ENCODE measurements around the gene HMGCL. TPM values are rescaled to one million over a fixed set of nuclear protein-coding genes. Genes with fewer than 3 reads are reported as not detected.

The HMGCL gene
- polyA plus RNA-seq, 1 donor (not counting 4 experiments of a cell fraction or from before 2014, with no cell fraction given): 24.1 TPM

GRCh38 chr1:23759277-23759676 lies 66.0 kb downstream of the HMGCL start:
- dilution Hi-C loops (cut with MboI; ENCODE audit: extremely low pct_ligation_motif_present, low sequenced_read_pairs): no loop called here
- no peak overlapping the region for H3K9ac ChIP-seq (ENCODE audit: control insufficient read depth, extremely low read depth, insufficient read depth, low read length)
- H3K4me1 ChIP-seq (ENCODE audit: control insufficient read depth, extremely low read depth, insufficient read depth, low read length): no peaks in the 10 kb centered on the region
- FAIRE-seq (no peak), DNase-seq (ENCODE audit: low read depth, low spot score) (no peak)
- TF ChIP-seq, protein P1, sequence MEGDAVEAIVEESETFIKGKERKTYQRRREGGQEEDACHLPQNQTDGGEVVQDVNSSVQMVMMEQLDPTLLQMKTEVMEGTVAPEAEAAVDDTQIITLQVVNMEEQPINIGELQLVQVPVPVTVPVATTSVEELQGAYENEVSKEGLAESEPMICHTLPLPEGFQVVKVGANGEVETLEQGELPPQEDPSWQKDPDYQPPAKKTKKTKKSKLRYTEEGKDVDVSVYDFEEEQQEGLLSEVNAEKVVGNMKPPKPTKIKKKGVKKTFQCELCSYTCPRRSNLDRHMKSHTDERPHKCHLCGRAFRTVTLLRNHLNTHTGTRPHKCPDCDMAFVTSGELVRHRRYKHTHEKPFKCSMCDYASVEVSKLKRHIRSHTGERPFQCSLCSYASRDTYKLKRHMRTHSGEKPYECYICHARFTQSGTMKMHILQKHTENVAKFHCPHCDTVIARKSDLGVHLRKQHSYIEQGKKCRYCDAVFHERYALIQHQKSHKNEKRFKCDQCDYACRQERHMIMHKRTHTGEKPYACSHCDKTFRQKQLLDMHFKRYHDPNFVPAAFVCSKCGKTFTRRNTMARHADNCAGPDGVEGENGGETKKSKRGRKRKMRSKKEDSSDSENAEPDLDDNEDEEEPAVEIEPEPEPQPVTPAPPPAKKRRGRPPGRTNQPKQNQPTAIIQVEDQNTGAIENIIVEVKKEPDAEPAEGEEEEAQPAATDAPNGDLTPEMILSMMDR (optimal IDR thresholded peaks at IDR 0.05 in 1 of 3, IDR thresholded peaks at IDR 0.05 in 1 of 3, conservative IDR thresholded peaks at IDR 0.05 in 1 of 3; ENCODE audit: extremely low read depth in 1 of 3, insufficient read depth in 2 of 3, low read length in 3 of 3): no peak
- TF ChIP-seq EZH2 (IDR thresholded peaks at IDR 0.05; ENCODE audit: low read length): no peak
- no peaks in the 10 kb centered on the region for H3K27me3 ChIP-seq (ENCODE audit: control insufficient read depth, extremely low read depth, insufficient read depth, low read length)
- H3K4me3 ChIP-seq (ENCODE audit: control insufficient read depth in 2 of 3, extremely low read depth in 1 of 3, insufficient read depth in 2 of 3, low read depth in 1 of 3, low read length in 3 of 3): no peak overlapping the region
- no peaks in the 10 kb centered on the region for H3K9me1 ChIP-seq (ENCODE audit: control insufficient read depth, extremely low read depth, insufficient read depth, low read length)
- H3K9me3 ChIP-seq (ENCODE audit: control insufficient read depth, low read depth, low read length): no peaks in the 10 kb centered on the region
- H4K20me1 ChIP-seq (ENCODE audit: control insufficient read depth, extremely low read depth, insufficient read depth, low read length): no peaks in the 10 kb centered on the region
- no peak overlapping the region for H2AFZ ChIP-seq (ENCODE audit: control insufficient read depth, low read length)
- no peak overlapping the region for H3K27ac ChIP-seq (ENCODE audit: control insufficient read depth, insufficient read depth, low read length)
- H3K4me2 ChIP-seq (ENCODE audit: control insufficient read depth, extremely low read depth, insufficient read depth, low read depth, low read length): no peak overlapping the region
- peaks cover 34 to 39% of the 10 kb centered on the region in 2 experiments for H3K36me3 ChIP-seq (ENCODE audit: control insufficient read depth in 2 of 2, extremely low read depth in 1 of 2, insufficient read depth in 2 of 2, low read length in 2 of 2)
- peaks cover 1% of the 10 kb centered on the region for H3K79me2 ChIP-seq (ENCODE audit: control insufficient read depth, insufficient read depth, low read length)

- no peak overlapping the region for H3K4me2 ChIP-seq (ENCODE audit: control insufficient read depth, extremely low read depth, insufficient read depth, low read depth, low read length)
- no peak overlapping the region for H3K27ac ChIP-seq (ENCODE audit: control insufficient read depth, insufficient read depth, low read length)
- H4K20me1 ChIP-seq (ENCODE audit: control insufficient read depth, extremely low read depth, insufficient read depth, low read length): no peaks in the 10 kb centered on the region
- peaks cover 2% of the 10 kb centered on the region for H3K79me2 ChIP-seq (ENCODE audit: control insufficient read depth, insufficient read depth, low read length)
- H2AFZ ChIP-seq (ENCODE audit: control insufficient read depth, low read length): no peak overlapping the region
- H3K36me3 ChIP-seq (ENCODE audit: control insufficient read depth in 2 of 2, extremely low read depth in 1 of 2, insufficient read depth in 2 of 2, low read length in 2 of 2): peaks cover 41 to 44% of the 10 kb centered on the region in 2 experiments
- no peak overlapping the region for H3K9ac ChIP-seq (ENCODE audit: control insufficient read depth, extremely low read depth, insufficient read depth, low read length)
- DNase-seq (ENCODE audit: low read depth, low spot score) (no peak), FAIRE-seq (no peak)
- H3K4me1 ChIP-seq (ENCODE audit: control insufficient read depth, extremely low read depth, insufficient read depth, low read length): no peaks in the 10 kb centered on the region
- TF ChIP-seq EZH2 (IDR thresholded peaks at IDR 0.05; ENCODE audit: low read length): no peak
- TF ChIP-seq, protein P1 (optimal IDR thresholded peaks at IDR 0.05 in 1 of 3, IDR thresholded peaks at IDR 0.05 in 1 of 3, conservative IDR thresholded peaks at IDR 0.05 in 1 of 3; ENCODE audit: extremely low read depth in 1 of 3, insufficient read depth in 2 of 3, low read length in 3 of 3): no peak
- H3K9me1 ChIP-seq (ENCODE audit: control insufficient read depth, extremely low read depth, insufficient read depth, low read length): no peaks in the 10 kb centered on the region
- dilution Hi-C loops (cut with MboI; ENCODE audit: extremely low pct_ligation_motif_present, low sequenced_read_pairs): no loop called here
- H3K4me3 ChIP-seq (ENCODE audit: control insufficient read depth in 2 of 3, extremely low read depth in 1 of 3, insufficient read depth in 2 of 3, low read depth in 1 of 3, low read length in 3 of 3): no peak overlapping the region
- no peaks in the 10 kb centered on the region for H3K27me3 ChIP-seq (ENCODE audit: control insufficient read depth, extremely low read depth, insufficient read depth, low read length)
- H3K9me3 ChIP-seq (ENCODE audit: control insufficient read depth, low read depth, low read length): no peaks in the 10 kb centered on the region
Observed at GRCh38 chr1:23757812-23758211, 67.4 kb downstream of the HMGCL start.

Data from keratinocyte (primary cell).